ENCODE results near the gene RTEL1.

Gene RTEL1

GRCh38 chr20:63690003-63690897, 32.1 kb downstream of the RTEL1 start:
- no peak for TF ChIP-seq CTCF (IDR thresholded peaks at IDR 0.05; ENCODE audit: control insufficient read depth, insufficient read depth, low read depth, low read length, missing control alignments)
- DNase-seq (ENCODE audit: low read depth), result no peak
- no peak overlapping the region for H3K4me3 ChIP-seq (ENCODE audit: control insufficient read depth, low read depth, low read length)

- DNase-seq (ENCODE audit: low read depth), result no peak
- no peak for TF ChIP-seq CTCF (IDR thresholded peaks at IDR 0.05; ENCODE audit: control insufficient read depth, insufficient read depth, low read depth, low read length, missing control alignments)
- H3K4me3 ChIP-seq (ENCODE audit: control insufficient read depth, low read depth, low read length), result no peak overlapping the region
Measured at GRCh38 chr20:63690898-63691710, 33.0 kb downstream of the RTEL1 start.

- DNase-seq (ENCODE audit: low read depth), result no peak
- no peak overlapping the region for H3K4me3 ChIP-seq (ENCODE audit: control insufficient read depth, low read depth, low read length)
- TF ChIP-seq CTCF (IDR thresholded peaks at IDR 0.05; ENCODE audit: control insufficient read depth, insufficient read depth, low read depth, low read length, missing control alignments), result no peak
Measured at GRCh38 chr20:63691711-63692435, 33.8 kb downstream of the RTEL1 start.

GRCh38 chr20:63692436-63693082, 34.4 kb downstream of the RTEL1 start:
- no peak overlapping the region for H3K4me3 ChIP-seq (ENCODE audit: control insufficient read depth, low read depth, low read length)
- no peak for TF ChIP-seq CTCF (IDR thresholded peaks at IDR 0.05; ENCODE audit: control insufficient read depth, insufficient read depth, low read depth, low read length, missing control alignments)
- no peak for DNase-seq (ENCODE audit: low read depth)

- H3K4me3 ChIP-seq (ENCODE audit: control insufficient read depth, low read depth, low read length), result no peak overlapping the region
- TF ChIP-seq CTCF (IDR thresholded peaks at IDR 0.05; ENCODE audit: control insufficient read depth, insufficient read depth, low read depth, low read length, missing control alignments), result no peak
- DNase-seq (ENCODE audit: low read depth), result no peak
Measured at GRCh38 chr20:63693083-63693732, 35.1 kb downstream of the RTEL1 start.
